D721Med (cell line): ENCODE results near the gene CDC27.
"Not testable (repeated sequence)": the region's sequence is repeated elsewhere in the genome, so short reads cannot be mapped to it uniquely, and the experiment has no call there.

ENCODE experiments used
- DNase-seq: peaks from one replicate; pipeline ENCODE4 v3.0.0; 2011; ENCODE audit warnings: low spot score; ENCODE audit not compliant: insufficient read length
- FAIRE-seq: peaks from 2 replicates; lab custom pipeline; 2011; peaks lifted over from hg19 to GRCh38; lab: Jason Lieb, UNC
- TF ChIP-seq, protein P1 (sequence below): IDR thresholded peaks from 2 replicates; pipeline ENCODE4 v1.5.1; 2012; ENCODE audit warnings: mild to moderate bottlenecking, control low read depth; ENCODE audit not compliant: insufficient read depth; ENCODE audit errors: missing control alignments

Gene CDC27

DNA sequence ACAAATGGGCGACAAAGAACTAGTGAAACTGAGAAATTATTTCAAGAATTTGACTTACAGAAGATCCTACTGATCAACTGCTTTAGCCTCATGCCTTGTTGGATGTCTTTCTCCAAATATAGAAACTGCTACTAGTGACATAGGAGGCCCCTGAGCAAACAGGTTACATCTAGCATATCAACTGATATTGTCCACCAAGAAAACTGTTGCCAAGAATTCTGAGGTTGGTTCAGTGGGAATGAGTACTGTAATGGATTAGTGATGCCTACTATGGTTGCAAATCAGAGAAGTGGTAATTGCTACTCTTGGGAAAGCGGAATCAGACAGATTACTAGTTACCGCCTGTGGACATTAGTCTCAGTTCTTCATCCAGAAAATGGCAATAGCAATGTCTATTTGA, 10.0 kb downstream of the CDC27 start:
- DNase-seq (no peak), FAIRE-seq (no peak)
- TF ChIP-seq, protein P1, sequence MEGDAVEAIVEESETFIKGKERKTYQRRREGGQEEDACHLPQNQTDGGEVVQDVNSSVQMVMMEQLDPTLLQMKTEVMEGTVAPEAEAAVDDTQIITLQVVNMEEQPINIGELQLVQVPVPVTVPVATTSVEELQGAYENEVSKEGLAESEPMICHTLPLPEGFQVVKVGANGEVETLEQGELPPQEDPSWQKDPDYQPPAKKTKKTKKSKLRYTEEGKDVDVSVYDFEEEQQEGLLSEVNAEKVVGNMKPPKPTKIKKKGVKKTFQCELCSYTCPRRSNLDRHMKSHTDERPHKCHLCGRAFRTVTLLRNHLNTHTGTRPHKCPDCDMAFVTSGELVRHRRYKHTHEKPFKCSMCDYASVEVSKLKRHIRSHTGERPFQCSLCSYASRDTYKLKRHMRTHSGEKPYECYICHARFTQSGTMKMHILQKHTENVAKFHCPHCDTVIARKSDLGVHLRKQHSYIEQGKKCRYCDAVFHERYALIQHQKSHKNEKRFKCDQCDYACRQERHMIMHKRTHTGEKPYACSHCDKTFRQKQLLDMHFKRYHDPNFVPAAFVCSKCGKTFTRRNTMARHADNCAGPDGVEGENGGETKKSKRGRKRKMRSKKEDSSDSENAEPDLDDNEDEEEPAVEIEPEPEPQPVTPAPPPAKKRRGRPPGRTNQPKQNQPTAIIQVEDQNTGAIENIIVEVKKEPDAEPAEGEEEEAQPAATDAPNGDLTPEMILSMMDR: no peak

DNA sequence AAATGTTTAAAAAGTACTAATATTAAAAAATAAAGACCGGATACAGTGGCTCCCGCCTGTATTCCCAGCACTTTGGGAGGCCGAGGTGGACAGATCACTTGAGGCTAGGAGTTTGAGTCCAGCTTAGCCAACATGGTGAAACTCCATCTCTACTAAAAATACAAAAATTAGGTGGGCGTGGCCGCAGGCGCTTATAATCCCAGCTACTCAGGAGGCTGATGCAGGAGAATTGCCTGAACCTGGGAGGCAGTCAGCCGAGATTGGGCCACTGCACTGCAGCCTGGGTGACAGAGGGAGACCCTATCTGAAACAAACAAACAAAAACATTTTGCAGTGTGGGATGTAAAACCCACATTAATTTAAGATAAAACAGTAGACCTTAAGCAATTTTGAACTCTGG, 11.8 kb downstream of the CDC27 start:
- FAIRE-seq (no peak), DNase-seq (no peak)
- TF ChIP-seq, protein P1: no peak

DNA sequence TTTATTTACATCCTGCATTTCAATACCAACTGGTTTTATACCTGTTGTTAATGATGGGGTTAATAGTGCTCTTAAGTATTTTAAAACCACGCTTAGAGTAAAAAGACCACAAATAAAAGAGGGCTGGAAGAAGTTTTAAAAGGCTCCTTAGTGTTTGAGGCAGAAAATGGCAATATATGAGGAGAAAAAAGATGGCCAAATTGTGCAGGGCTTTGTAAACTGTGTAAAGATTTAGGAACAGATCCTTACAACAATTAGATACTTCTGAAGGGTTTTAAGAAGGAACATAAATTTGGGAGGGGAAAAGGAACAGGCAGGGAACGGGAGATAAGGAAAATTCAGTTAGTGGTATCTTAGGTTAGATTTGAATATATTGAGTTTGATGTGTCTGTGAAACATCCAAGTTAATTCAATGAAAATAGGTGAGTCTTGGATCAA, 12.7 kb downstream of the CDC27 start:
- no peak for DNase-seq
- TF ChIP-seq, protein P1: no peak
- no peak for FAIRE-seq

DNA sequence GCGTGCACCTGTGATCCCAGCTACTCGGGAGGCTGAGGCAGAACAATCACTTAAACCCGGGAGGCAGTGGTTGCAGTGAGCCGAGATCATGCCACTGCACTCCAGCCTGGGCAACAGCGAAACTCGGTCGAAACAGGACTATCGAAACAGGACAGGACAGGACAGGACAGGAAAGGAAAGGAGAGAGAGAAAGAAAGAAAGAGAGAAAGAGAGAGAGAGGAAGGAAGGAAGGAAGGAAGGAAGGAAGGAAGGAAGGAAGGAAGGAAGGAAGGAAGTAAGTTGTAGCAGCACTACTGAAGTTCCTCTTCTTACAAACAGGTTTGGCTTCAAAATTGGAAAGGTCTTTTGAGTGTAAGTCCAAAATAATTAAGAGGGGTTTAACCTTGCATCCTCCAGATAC, 14.3 kb downstream of the CDC27 start:
- DNase-seq, FAIRE-seq: not testable (repeated sequence)

DNA sequence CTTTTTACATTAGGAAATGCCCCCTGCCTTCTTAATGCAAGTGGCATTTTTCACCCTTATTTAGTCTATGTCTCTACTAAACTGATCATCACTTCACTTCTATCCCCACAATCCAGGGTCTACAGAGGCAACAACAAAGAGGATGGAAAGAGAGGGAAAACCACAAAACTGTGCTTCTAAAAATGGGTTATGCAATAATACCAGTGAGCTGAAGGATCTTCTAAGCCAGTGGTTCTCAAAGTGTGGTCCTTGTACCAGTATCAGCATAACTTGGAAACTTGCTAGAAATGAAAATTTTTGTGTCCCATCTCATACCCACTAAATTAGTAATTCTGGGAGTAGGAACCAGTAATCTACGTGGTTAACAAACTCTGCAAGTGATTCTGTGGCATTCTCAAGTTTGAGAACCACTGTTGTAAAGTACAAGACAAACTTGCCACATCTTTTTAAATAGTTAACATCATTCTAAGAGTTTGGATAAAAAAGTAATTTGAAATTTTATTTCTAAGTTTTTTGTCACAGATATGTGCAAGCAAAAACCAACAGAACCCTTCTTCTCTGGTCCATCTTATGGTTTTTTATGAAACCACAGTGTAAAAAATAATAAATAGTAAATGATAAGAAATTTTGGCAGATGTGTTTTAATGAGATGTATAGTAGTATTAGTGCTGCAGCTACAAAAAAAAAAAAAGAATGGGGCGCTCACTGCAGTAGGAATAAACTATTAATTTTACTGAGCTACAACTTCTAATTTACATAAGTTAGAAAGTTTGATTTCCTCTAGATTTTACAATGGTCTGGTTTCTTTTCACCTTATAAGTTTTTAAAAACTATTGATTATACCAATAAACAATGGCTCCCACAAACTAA, 16.2 kb downstream of the CDC27 start:
- DNase-seq (no peak), FAIRE-seq (no peak)
- TF ChIP-seq, protein P1: no peak

DNA sequence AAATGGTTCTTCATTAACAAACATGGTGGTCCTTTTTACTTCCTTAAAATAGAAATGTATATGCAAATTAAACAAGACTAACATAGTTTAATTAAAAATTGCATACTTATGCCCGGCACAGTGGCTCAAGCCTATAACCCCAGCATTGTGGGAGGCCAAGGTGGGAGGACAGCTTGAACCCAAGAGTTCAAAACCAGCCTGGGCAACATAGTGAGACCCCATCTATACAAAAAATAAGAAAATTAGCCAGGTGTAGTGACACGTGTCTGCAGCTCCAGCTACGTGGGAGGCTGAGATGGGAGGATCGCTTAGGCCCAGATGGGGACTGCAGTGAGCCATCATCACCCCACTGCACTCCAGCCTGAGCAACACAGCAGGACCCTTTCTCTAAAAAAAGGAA, 18.4 kb downstream of the CDC27 start:
- DNase-seq: no peak
- TF ChIP-seq, protein P1: no peak
- FAIRE-seq: no peak

DNA sequence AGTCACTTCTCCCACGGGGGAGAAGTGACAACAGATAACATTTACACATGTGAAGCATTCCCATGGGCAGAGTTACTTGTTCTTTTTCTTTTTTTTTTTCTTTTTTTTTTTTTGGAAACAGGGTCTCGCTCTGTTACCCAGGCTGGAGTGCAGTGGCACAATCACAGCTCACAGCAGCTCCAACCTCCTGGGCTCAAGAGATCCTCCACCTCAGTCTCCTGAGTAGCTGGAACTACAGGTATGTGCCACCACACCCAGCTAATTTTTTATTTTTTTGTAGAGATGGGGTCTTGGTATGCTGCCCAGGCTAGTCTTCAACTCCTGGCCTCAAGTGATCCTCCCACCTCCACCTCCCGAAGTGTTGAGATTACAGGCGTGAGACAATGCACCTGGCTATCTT, 20.2 kb downstream of the CDC27 start:
- FAIRE-seq, DNase-seq: not testable (repeated sequence)

DNA sequence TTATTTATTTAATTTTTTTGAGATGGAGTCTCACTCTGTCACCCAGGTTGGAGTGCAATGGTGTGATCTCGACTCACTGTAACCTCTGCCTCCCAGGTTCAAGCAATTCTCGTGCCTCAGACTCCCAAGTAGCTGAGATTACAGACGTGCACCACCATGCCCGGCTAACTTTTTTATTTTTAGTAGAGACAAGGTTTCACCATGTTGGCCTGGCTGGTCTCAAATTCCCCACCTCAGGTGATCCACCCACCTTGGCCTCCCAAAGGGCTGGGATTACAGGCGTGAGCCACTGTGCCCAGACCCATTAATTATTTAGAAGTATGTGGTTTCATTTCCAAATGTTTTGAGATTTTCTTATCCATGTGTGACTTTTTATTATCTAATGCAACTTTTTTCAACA, 22.2 kb downstream of the CDC27 start:
- FAIRE-seq: not testable (repeated sequence)

More for the DNA sequence above, 22.2 kb downstream of the CDC27 start:
- not testable (repeated sequence) for DNase-seq
